GM18505 (cell line): Measurements from ENCODE around the gene TMEM45A.
"Not testable (repeated sequence)": the region's sequence is repeated elsewhere in the genome, so short reads cannot be mapped to it uniquely, and the experiment has no call there.

Source experiments
- ATAC-seq: cut with Tn5 transposase; IDR thresholded peaks from one replicate; pipeline ENCODE4 v1.9.1; 2021; ENCODE audit not compliant: unreplicated experiment
- POLR2A ChIP-seq: IDR thresholded peaks from 4 replicates; pipeline ENCODE4 v1.6.1; 2011; ENCODE audit warnings: borderline replicate concordance; ENCODE audit not compliant: insufficient read depth, insufficient read length; ENCODE audit errors: extremely low read depth

The TMEM45A gene

GRCh38 chr3:100526613-100527346, 34.4 kb downstream of the TMEM45A start:
- ATAC-seq: no peak
- TF ChIP-seq POLR2A: no peak

GRCh38 chr3:100527347-100527735, 34.9 kb downstream of the TMEM45A start:
- ATAC-seq: no peak
- no peak for TF ChIP-seq POLR2A

- no peak for TF ChIP-seq POLR2A
- ATAC-seq: no peak
Measured at GRCh38 chr3:100531093-100531492, 38.7 kb downstream of the TMEM45A start.

- ATAC-seq: no peak
- no peak for TF ChIP-seq POLR2A
Measured at GRCh38 chr3:100532411-100532810, 40.0 kb downstream of the TMEM45A start.

- no peak for ATAC-seq
- no peak for TF ChIP-seq POLR2A
Measured at GRCh38 chr3:100533176-100533575, 40.8 kb downstream of the TMEM45A start.

- no peak for TF ChIP-seq POLR2A
- ATAC-seq: no peak
Measured at GRCh38 chr3:100535610-100535943, 43.2 kb downstream of the TMEM45A start.

- no peak for TF ChIP-seq POLR2A
- no peak for ATAC-seq
Measured at GRCh38 chr3:100536093-100536492, 43.7 kb downstream of the TMEM45A start.

GRCh38 chr3:100537646-100538338, 45.4 kb downstream of the TMEM45A start:
- ATAC-seq: no peak
- TF ChIP-seq POLR2A: no peak

GRCh38 chr3:100538339-100538706, 45.9 kb downstream of the TMEM45A start:
- TF ChIP-seq POLR2A: no peak
- no peak for ATAC-seq

- no peak for ATAC-seq
- no peak for TF ChIP-seq POLR2A
Measured at GRCh38 chr3:100540791-100541334, 48.4 kb downstream of the TMEM45A start.

- not testable (repeated sequence) for ATAC-seq
Measured at GRCh38 chr3:100541428-100541827, 49.0 kb downstream of the TMEM45A start.

- TF ChIP-seq POLR2A: no peak
- no peak for ATAC-seq
Measured at GRCh38 chr3:100545371-100545770, 53.0 kb downstream of the TMEM45A start.

GRCh38 chr3:100546020-100546744, 53.8 kb downstream of the TMEM45A start:
- ATAC-seq: no peak
- TF ChIP-seq POLR2A: no peak

GRCh38 chr3:100548053-100548452, 55.6 kb downstream of the TMEM45A start:
- TF ChIP-seq POLR2A: no peak
- no peak for ATAC-seq

- ATAC-seq: no peak
- no peak for TF ChIP-seq POLR2A
Measured at GRCh38 chr3:100553618-100554372, 61.4 kb downstream of the TMEM45A start.
